GM23338 (cell line): ENCODE results near the gene MYL4. TPM values are rescaled to one million over a fixed set of nuclear protein-coding genes. Genes with fewer than 3 reads are reported as not detected.

ENCODE experiments used
- ATAC-seq: fragments of 200-7000 bp; cut with Tn5 transposase; 3 replicates; pipeline ENCODE4 v1.9.1; 2020
- DNase-seq: peaks from one replicate; pipeline ENCODE4 v3.0.0-alpha.2; 2015; ENCODE audit warnings: low spot score
- H2AFZ ChIP-seq: fragments of 200-600 bp; sonication (generic); 2 replicates; pipeline ENCODE4 v1.8.0; 2016; ENCODE audit warnings: antibody characterized with exemption, mild to moderate bottlenecking, moderate library complexity
- H3F3A ChIP-seq: fragments of 200-600 bp; sonication (generic); replicated peaks from 2 replicates; pipeline ENCODE4 v1.8.0; 2017; ENCODE audit warnings: antibody characterized with exemption, mixed run types, low read depth
- H3K27ac ChIP-seq: fragments of 200-600 bp; sonication (generic); 2 replicates; pipeline ENCODE4 v1.6.1; 2016; ENCODE audit warnings: low read depth
- H3K27me3 ChIP-seq: fragments of 200-600 bp; sonication (generic); 2 replicates; pipeline ENCODE4 v1.8.0; 2016; ENCODE audit warnings: mild to moderate bottlenecking, mixed run types, moderate library complexity; ENCODE audit not compliant: insufficient read depth
- H3K36me3 ChIP-seq: fragments of 200-600 bp; sonication (generic); 2 replicates; pipeline ENCODE4 v1.8.0; 2016; ENCODE audit warnings: mild to moderate bottlenecking; ENCODE audit not compliant: insufficient read depth
- H3K4me1 ChIP-seq: fragments of 200-600 bp; sonication (generic); 2 replicates; pipeline ENCODE4 v1.8.0; 2016; ENCODE audit warnings: mild to moderate bottlenecking, moderate library complexity; ENCODE audit not compliant: insufficient read depth
- H3K4me2 ChIP-seq: fragments of 200-600 bp; sonication (generic); 2 replicates; pipeline ENCODE4 v1.7.1; 2017; ENCODE audit warnings: mixed run types
- H3K4me3 ChIP-seq: fragments of 200-600 bp; sonication (generic); 2 replicates; pipeline ENCODE4 v1.6.1; 2016; ENCODE audit warnings: mixed run types
- H3K79me2 ChIP-seq: fragments of 200-600 bp; sonication (generic); replicated peaks from 2 replicates; pipeline ENCODE4 v1.8.0; 2017; ENCODE audit warnings: mild to moderate bottlenecking; ENCODE audit not compliant: insufficient read depth
- H3K9me2 ChIP-seq: fragments of 200-600 bp; sonication (generic); 2 replicates; pipeline ENCODE4 v1.8.0; 2017; ENCODE audit not compliant: insufficient read depth
- H4K20me1 ChIP-seq: fragments of 200-600 bp; sonication (generic); replicated peaks from 2 replicates; pipeline ENCODE4 v1.8.0; 2017; ENCODE audit warnings: mild to moderate bottlenecking; ENCODE audit not compliant: insufficient read depth
- H3K27ac Mint-ChIP-seq: 2 replicates; pipeline ENCODE4 v1.8.0; 2020; ENCODE audit warnings: inconsistent platforms, mild to moderate bottlenecking, moderate library complexity, mixed read lengths
- H3K27me3 Mint-ChIP-seq: 3 replicates; pipeline ENCODE4 v1.8.0; 2022; ENCODE audit warnings: low read depth, mild to moderate bottlenecking, moderate library complexity, mixed read lengths, inconsistent platforms; ENCODE audit not compliant: insufficient read depth, poor library complexity
- H3K36me3 Mint-ChIP-seq: 3 replicates; pipeline ENCODE4 v1.8.0; 2021; ENCODE audit warnings: low read depth, mild to moderate bottlenecking, inconsistent platforms, moderate library complexity, mixed read lengths
- H3K4me1 Mint-ChIP-seq: 3 replicates; pipeline ENCODE4 v1.8.0; 2020; ENCODE audit warnings: mild to moderate bottlenecking, inconsistent platforms, mixed read lengths
- H3K4me3 Mint-ChIP-seq: 3 replicates; pipeline ENCODE4 v1.8.0; 2021; ENCODE audit warnings: moderate library complexity, mild to moderate bottlenecking, inconsistent platforms, mixed read lengths
- H3K9me3 Mint-ChIP-seq: 3 replicates; pipeline ENCODE4 v1.8.0; 2020; ENCODE audit warnings: moderate library complexity, mild to moderate bottlenecking, inconsistent platforms, mixed read lengths
- CREB1 ChIP-seq: fragments of 250-450 bp; sonication (Bioruptor Pico); IDR thresholded peaks from 2 replicates; pipeline ENCODE4 v1.5.0; 2020; ENCODE audit warnings: low read depth, mild to moderate bottlenecking, moderate library complexity
- CTCF ChIP-seq, 2 experiments: fragments of 200-600 bp in 1 of 2; sonication (generic) in 1 of 2; conservative IDR thresholded peaks; 2 replicates each; pipeline versions ENCODE4 v1.5.1 to v1.6.1; 2016 to 2017; ENCODE audit warnings: antibody characterized with exemption in 2 of 2, low read depth in 2 of 2, mild to moderate bottlenecking in 2 of 2, moderate library complexity in 1 of 2
- EZH2 ChIP-seq: fragments of 200-600 bp; sonication (generic); IDR thresholded peaks from one replicate; pipeline ENCODE4 v1.8.0; 2017; ENCODE audit warnings: antibody characterized with exemption, mild to moderate bottlenecking, low read depth; ENCODE audit not compliant: unreplicated experiment
- NANOG ChIP-seq: IDR thresholded peaks from 2 replicates; pipeline ENCODE4 v1.6.1; 2016; ENCODE audit warnings: antibody characterized with exemption, borderline replicate concordance
- ZNF114 ChIP-seq: fragments of 250-450 bp; sonication (Bioruptor Pico); IDR thresholded peaks from 2 replicates; pipeline ENCODE4 v1.5.0; 2020; ENCODE audit warnings: mild to moderate bottlenecking, moderate library complexity
- ZNF462 ChIP-seq: fragments of 250-450 bp; sonication (Bioruptor Pico); IDR thresholded peaks from 2 replicates; pipeline ENCODE4 v1.5.0; 2020; ENCODE audit warnings: mild to moderate bottlenecking, moderate library complexity
- polyA plus RNA-seq: library from polyadenylated mRNA; unstranded; fragments of >200 nt; fragmentation: Nextera tagmentation; extraction: Ambion mirVana; gene quantifications from 2 replicates; pipeline ENCODE4 v1.2.1, GENCODE V29; 2016
- total RNA-seq: library from RNA; depleted of rRNA; stranded (reverse); fragments of >200 nt; shearing (Covaris generic); gene quantifications from 2 replicates; pipeline ENCODE4 v1.2.3, GENCODE V29; 2014

Gene MYL4
- total and polyA plus RNA-seq, 2 experiments from 2014 or later = 0.44 TPM; not detected in 1

- DNase-seq (peak; percentile 29), ATAC-seq (peak; percentile 11; the same call in 2 of the 3 replicates)
- 0 out of 2 replicates have a peak, but pooled peaks cover 5% of the 10 kb centered on the region for H3F3A ChIP-seq
- no peak overlapping the region for H3K27ac ChIP-seq
- H3K4me3 ChIP-seq = no peak overlapping the region
- peaks cover 8% of the 10 kb centered on the region for H3K9me3 Mint-ChIP-seq
- peak overlapping the region; percentile 34; the same call in 1 of the 2 replicates for H3K4me2 ChIP-seq
- H3K27me3 Mint-ChIP-seq = peaks cover 30% of the 10 kb centered on the region
- peaks cover 56% of the 10 kb centered on the region for H3K27me3 ChIP-seq
- no peak overlapping the region for H3K27ac Mint-ChIP-seq
- no peaks in the 10 kb centered on the region for H3K9me2 ChIP-seq
- no peak overlapping the region for H2AFZ ChIP-seq
- H3K4me3 Mint-ChIP-seq = no peak overlapping the region
- H3K36me3 Mint-ChIP-seq = no peaks in the 10 kb centered on the region; the same call in 2 of the 3 replicates
- no peaks in the 10 kb centered on the region for H3K36me3 ChIP-seq
- H3K79me2 ChIP-seq = no peaks in the 10 kb centered on the region
- H4K20me1 ChIP-seq = peaks cover 3% of the 10 kb centered on the region
- no peak for TF ChIP-seq ZNF114 (CRISPR knock-in tag)
- no peak for TF ChIP-seq ZNF462 (CRISPR knock-in tag)
- no peak; the same call in 1 of the 2 replicates for TF ChIP-seq NANOG
- no peak for TF ChIP-seq EZH2
- no peak for TF ChIP-seq CREB1 (CRISPR knock-in tag)
- no peak for TF ChIP-seq CTCF (conservative IDR thresholded peaks at IDR 0.05; ENCODE audit: low read depth in 2 of 2)
- peaks cover 25% of the 10 kb centered on the region for H3K4me1 Mint-ChIP-seq
- peaks cover 8% of the 10 kb centered on the region; the same call in 1 of the 2 replicates for H3K4me1 ChIP-seq
Measured at GRCh38 chr17:47251421-47251940, 42.3 kb downstream of the MYL4 start.
